ENCODE results near the gene UBR3.

Gene UBR3

DNA sequence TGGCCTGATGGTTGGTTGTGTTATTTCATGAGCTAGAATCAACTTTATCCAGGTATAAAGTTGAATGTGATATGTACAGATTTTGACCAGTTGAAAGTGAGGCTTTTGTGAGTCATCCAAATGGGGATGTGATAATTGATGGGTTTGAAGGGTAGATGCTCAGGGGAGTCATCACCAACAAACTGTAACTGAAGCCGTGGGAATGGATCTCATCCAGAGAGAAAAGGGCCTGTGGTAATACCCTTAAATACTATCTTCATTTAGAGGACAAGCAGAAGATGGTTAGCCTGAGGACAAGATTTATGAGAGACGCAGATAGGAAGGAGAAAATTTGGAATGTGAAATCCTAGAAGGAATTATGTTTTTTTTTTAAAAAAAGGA is 260.1 kb downstream of the UBR3 start:
- TF ChIP-seq CTCF (IDR thresholded peaks at IDR 0.05; ENCODE audit: low read length, missing control alignments), result no peak
- no peak for DNase-seq (ENCODE audit: low read depth)
- H3K4me3 ChIP-seq (replicated peaks; ENCODE audit: low read depth, low read length), result no peak overlapping the region

DNA sequence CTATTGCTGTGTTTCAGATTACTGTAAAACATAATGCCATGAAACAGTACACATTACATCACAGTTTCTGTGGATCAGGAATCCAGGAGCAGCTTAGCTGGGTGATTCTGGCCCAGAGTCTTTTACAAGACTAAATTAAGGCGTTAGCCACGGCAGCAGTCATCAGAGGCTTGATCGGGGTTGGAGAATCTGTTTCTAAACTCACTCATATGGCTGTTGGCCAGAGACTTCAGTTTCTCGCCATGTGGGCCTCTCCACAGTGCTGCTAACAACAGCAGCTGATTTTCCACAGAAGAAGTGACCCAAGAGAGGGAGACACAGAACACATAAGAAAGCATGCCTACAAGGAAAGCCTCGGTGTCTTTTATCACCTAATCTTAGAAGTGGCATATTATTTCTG is 261.5 kb downstream of the UBR3 start:
- H3K4me3 ChIP-seq (replicated peaks; ENCODE audit: low read depth, low read length), result no peak overlapping the region
- DNase-seq (ENCODE audit: low read depth), result peak; percentile 20
- TF ChIP-seq CTCF (IDR thresholded peaks at IDR 0.05; ENCODE audit: low read length, missing control alignments), result no peak

GRCh38 chr2:170090229-170090628 is 263.0 kb downstream of the UBR3 start:
- no peak for TF ChIP-seq CTCF (IDR thresholded peaks at IDR 0.05; ENCODE audit: low read length, missing control alignments)
- DNase-seq (ENCODE audit: low read depth), result no peak

GRCh38 chr2:170091436-170091835 is 264.2 kb downstream of the UBR3 start:
- DNase-seq (ENCODE audit: low read depth), result no peak
- TF ChIP-seq CTCF (IDR thresholded peaks at IDR 0.05; ENCODE audit: low read length, missing control alignments), result no peak
- no peak overlapping the region for H3K4me3 ChIP-seq (replicated peaks; ENCODE audit: low read depth, low read length)

More at GRCh38 chr2:170090229-170090628, 263.0 kb downstream of the UBR3 start:
- H3K4me3 ChIP-seq (replicated peaks; ENCODE audit: low read depth, low read length), result no peak overlapping the region

DNA sequence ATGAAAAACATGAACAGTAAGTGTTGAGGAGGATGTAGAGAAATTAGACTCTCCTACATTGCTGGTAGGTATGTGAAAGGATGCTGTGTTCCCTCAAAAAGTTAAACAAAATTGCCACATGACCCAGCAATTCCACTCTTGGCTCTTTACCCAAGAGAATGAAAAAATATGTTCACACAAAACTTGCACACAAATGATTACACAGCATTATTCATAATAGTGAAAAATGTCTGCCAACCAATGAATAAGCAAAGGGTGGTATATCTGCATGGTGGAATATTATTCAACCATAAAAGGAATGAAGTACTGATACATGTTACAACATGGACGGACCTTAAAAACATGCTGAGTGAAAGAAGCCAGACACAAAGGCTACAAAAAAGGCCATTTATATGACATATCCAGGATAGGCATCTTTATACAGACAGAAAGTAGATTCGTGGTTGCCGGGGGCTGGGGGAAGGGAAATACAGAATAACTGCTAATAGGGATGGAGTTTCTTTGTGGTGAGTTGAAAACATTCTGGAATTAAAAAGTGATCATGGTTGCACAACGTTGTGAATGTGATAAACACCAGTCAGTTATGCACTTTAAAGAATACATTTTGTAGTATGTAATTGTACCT is 265.3 kb downstream of the UBR3 start:
- DNase-seq (ENCODE audit: low read depth), result no peak
- no peak overlapping the region for H3K4me3 ChIP-seq (replicated peaks; ENCODE audit: low read depth, low read length)
- no peak for TF ChIP-seq CTCF (IDR thresholded peaks at IDR 0.05; ENCODE audit: low read length, missing control alignments)

DNA sequence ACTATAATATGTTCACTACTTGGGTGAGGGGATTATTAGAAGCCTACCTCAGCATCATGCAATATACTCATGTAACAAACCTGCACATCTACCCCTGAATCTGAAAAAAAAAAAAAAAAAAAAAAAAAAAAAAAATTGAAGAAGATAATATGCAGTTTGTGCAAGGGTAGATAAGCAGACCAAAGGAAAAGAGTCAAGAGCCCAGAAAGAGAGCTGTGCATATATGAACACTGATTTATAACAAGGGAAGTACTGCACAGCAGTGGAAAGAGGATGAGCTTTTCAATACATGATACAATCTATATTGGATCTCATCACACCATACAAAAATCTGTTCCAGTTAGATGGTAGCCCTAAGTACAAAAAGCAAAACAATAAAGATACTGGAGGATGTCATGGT is 268.1 kb downstream of the UBR3 start:
- TF ChIP-seq CTCF (IDR thresholded peaks at IDR 0.05; ENCODE audit: low read length, missing control alignments), result no peak
- H3K4me3 ChIP-seq (replicated peaks; ENCODE audit: low read depth, low read length), result no peak overlapping the region
- DNase-seq (ENCODE audit: low read depth), result no peak

- DNase-seq (ENCODE audit: low read depth), result peak; percentile 63
- TF ChIP-seq CTCF (IDR thresholded peaks at IDR 0.05; ENCODE audit: low read length, missing control alignments), result no peak
- H3K4me3 ChIP-seq (replicated peaks; ENCODE audit: low read depth, low read length), result no peak overlapping the region
Measured at GRCh38 chr2:170098626-170099312, 271.5 kb downstream of the UBR3 start.
